WTC11 (cell line): ENCODE results near the gene RASGRP2.

Experiments used
- ATF6 ChIP-seq: sonication (generic); formaldehyde crosslinking; IDR thresholded peaks from 2 replicates; pipeline ENCODE4 v1.8.1; 2023; ENCODE audit warnings: mild to moderate bottlenecking, missing genetic modification reagents
- CBFB ChIP-seq: sonication (generic); formaldehyde crosslinking; IDR thresholded peaks from 2 replicates; pipeline ENCODE4 v1.8.1; 2022; ENCODE audit warnings: mild to moderate bottlenecking, low read depth, missing genetic modification reagents
- CREM ChIP-seq: sonication (generic); formaldehyde crosslinking; IDR thresholded peaks from 2 replicates; pipeline ENCODE4 v1.8.1; 2022; ENCODE audit warnings: mild to moderate bottlenecking, missing genetic modification reagents, moderate library complexity
- CTCF ChIP-seq: fragments of 200-600 bp; IDR thresholded peaks from 2 replicates; pipeline ENCODE4 v1.8.0; 2022; ENCODE audit warnings: antibody characterized with exemption
- HMGXB4 ChIP-seq: sonication (generic); formaldehyde crosslinking; IDR thresholded peaks from 2 replicates; pipeline ENCODE4 v1.8.1; 2023; ENCODE audit warnings: mild to moderate bottlenecking, moderate library complexity, missing genetic modification reagents
- NR1H2 ChIP-seq: sonication (generic); formaldehyde crosslinking; IDR thresholded peaks from 2 replicates; pipeline ENCODE4 v1.9.0; 2021; ENCODE audit warnings: mild to moderate bottlenecking, moderate library complexity, missing genetic modification reagents
- NR2C2 ChIP-seq: sonication (generic); formaldehyde crosslinking; IDR thresholded peaks from 2 replicates; pipeline ENCODE4 v1.8.0; 2022; ENCODE audit warnings: mild to moderate bottlenecking, missing genetic modification reagents
- PRDM15 ChIP-seq: sonication (generic); formaldehyde crosslinking; IDR thresholded peaks from 2 replicates; pipeline ENCODE4 v1.8.0; 2022; ENCODE audit warnings: missing genetic modification reagents
- ZBTB21 ChIP-seq: sonication (generic); formaldehyde crosslinking; IDR thresholded peaks from 2 replicates; pipeline ENCODE4 v1.8.1; 2023; ENCODE audit warnings: mild to moderate bottlenecking, missing genetic modification reagents, borderline replicate concordance
- ZNF138 ChIP-seq: sonication (generic); formaldehyde crosslinking; conservative IDR thresholded peaks from 2 replicates; pipeline ENCODE4 v1.8.1; 2022; ENCODE audit warnings: mild to moderate bottlenecking, moderate library complexity, missing genetic modification reagents
- ZNF281 ChIP-seq: sonication (generic); formaldehyde crosslinking; IDR thresholded peaks from 2 replicates; pipeline ENCODE4 v1.8.0; 2023; ENCODE audit warnings: mild to moderate bottlenecking, missing genetic modification reagents
- ZNF317 ChIP-seq: sonication (generic); formaldehyde crosslinking; IDR thresholded peaks from 2 replicates; pipeline ENCODE4 v1.8.1; 2023; ENCODE audit warnings: low read depth, mild to moderate bottlenecking, moderate library complexity, missing genetic modification reagents, borderline replicate concordance
- ZNF671 ChIP-seq: fragments of 250-450 bp; sonication (Bioruptor Pico); IDR thresholded peaks from 2 replicates; pipeline ENCODE4 v1.8.0; 2021; ENCODE audit warnings: mild to moderate bottlenecking

DNA sequence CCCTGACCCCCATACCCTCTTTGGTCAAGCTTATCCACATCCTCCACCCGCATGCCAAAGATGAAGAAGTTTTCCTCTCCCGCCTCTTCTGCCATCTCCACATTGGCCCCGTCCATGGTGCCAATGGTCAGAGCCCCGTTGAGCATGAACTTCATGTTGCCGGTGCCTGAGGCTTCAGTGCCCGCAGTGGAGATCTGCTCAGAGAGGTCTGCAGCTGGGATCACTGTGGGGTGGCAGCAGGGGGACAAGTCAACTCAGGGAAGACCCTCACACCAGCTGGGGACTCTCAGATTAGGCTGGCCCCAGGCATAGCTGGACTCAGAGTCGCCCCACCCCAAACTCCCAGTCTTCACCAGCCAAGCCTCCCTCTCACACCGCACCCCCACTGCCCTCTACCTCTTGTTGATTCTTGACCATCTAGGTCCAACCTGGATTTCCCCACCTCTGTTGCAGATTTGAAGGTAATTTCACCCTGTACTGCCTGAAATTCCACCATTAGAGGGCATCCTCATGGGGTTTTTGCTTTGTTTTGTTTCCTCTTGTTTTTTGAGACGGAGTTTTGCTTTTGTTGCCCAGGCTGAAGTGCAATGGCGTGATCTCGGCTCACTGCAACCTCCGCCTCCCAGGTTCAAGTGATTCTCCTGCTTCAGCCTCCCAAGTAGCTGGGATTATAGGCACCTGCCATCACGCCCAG is 6.6 kb upstream of the RASGRP2 start:
- TF ChIP-seq PRDM15 (CRISPR knock-in tag) (no peak), NR1H2 (CRISPR knock-in tag) (no peak), HMGXB4 (CRISPR knock-in tag) (no peak), CTCF (no peak), ZNF671 (CRISPR knock-in tag) (no peak), ZNF138 (no peak), ATF6 (CRISPR knock-in tag) (no peak), ZNF317 (CRISPR knock-in tag) (no peak), CREM (CRISPR knock-in tag) (no peak), ZNF281 (no peak), NR2C2 (CRISPR knock-in tag) (no peak), CBFB (CRISPR knock-in tag) (no peak), ZBTB21 (CRISPR knock-in tag) (no peak)
